SW 1271 (cell line): ENCODE data around the gene AMBN.
"Not testable (repeated sequence)": the region's sequence is repeated elsewhere in the genome, so short reads cannot be mapped to it uniquely, and the experiment has no call there.

Experiments
- DNase-seq, 2 experiments: peaks; one replicate each; lab custom pipeline; 2025; lab: John Stamatoyannopoulos, UW

The AMBN gene

GRCh38 chr4:70608324-70608723 lies 16.3 kb downstream of the AMBN start:
- no peak for DNase-seq

GRCh38 chr4:70613306-70614183 lies 21.5 kb downstream of the AMBN start:
- DNase-seq, result no peak

DNA sequence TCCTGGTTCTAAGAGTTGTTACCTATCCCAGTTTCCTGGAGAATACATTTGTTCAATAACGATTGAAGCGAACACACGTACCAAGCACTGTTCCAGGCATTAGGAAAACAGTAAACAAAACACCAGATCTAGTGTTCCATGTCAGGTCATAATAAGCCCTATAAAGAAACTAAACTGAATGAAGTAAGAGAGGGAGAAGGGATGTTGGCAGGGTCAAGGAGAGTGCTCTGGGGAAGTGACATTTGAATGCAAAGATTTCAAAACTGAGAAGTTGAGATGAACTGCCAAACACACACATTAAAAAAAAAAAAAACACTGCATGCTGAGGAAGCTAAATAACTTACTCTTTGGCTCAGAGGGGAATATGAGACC lies 22.1 kb downstream of the AMBN start:
- DNase-seq, result no peak

- DNase-seq, result no peak
Observed at GRCh38 chr4:70619288-70619687, 27.2 kb downstream of the AMBN start.

- no peak for DNase-seq
Observed at GRCh38 chr4:70619778-70620177, 27.7 kb downstream of the AMBN start.

- DNase-seq, result no peak
Observed at GRCh38 chr4:70623323-70623722, 31.3 kb downstream of the AMBN start.

DNA sequence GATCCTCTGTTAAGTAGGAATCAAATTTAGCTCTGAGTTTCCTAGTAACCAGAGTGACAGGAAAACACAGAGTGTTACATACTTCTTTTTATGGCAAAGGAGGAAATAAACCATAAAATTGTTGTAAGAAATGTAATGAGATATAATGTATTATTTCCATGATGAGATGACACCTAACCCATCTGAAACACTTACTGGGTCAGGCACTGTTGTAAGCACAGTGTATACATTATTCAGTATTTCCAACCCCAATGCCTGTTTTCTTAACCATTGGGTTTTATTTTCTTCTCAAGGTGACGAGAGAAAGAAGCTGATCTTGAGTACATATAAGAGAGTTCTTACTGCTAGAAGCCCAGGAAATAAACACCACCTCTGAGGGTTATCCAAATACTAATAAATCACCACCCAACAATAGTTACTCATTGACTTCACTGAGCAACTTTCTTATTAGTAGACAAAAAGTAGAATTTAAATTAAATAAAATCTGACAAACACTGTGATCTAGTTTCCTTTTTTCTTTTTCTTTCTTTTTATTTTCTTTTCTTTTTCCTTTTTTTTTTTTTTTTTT lies 32.3 kb downstream of the AMBN start:
- DNase-seq, result no peak

DNA sequence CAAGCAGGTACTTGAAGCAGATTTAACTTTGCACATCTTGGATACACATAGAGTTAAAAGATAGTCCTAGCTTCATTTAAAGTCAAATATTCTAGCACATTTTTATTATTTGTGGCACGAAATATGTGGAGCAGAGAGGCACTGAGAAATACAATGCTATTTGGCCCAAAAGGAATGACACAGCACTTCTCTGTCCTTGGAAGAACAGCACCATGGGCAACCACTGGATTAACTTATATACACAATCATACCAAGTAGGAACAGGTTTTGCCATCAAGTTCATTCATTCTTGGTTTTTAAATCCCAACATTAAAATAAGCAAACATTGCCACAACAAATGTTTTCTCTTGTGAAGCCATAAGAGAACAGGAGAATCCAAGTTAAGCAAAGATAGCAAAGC lies 35.6 kb downstream of the AMBN start:
- no peak for DNase-seq

- no peak for DNase-seq
Observed at GRCh38 chr4:70628444-70628843, 36.4 kb downstream of the AMBN start, which contains the start of gene ENAM. Gene ENAM (plus strand): TSS chr4:70628744. CDS start chr4:70629501, 757 bp downstream.

DNA sequence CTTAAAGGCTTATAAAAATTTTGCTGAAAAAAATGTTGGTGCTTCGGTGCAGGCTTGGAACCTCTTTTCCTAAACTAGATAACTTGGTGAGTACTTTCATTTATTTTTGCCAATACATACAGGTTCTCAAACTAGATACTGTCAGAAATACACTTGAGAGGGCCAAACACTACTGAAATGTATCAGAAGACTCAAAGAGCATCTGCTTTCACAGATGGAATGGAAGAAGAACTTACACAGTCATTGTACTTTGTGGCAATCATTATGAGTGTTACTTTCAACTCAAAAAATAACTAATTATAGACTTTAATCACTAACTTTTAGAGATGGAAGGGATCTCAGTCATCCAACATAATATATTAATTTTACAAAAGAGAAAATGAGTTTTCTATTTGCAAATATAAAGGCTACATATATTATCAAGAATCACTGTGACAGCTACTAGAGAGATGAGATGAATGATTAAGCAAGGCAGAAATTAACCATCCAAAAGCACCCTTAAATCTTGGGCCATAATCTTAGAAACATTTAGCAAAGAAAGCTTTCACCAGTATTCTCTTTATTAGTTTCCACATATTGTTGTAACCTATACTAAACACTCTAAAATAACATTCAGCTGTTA lies 37.5 kb downstream of the AMBN start:
- no peak for DNase-seq

- DNase-seq, result no peak
Observed at GRCh38 chr4:70630162-70630561, 38.1 kb downstream of the AMBN start.

- DNase-seq, result peak; percentile 3 to 62
Observed at GRCh38 chr4:70632028-70632427, 40.0 kb downstream of the AMBN start.

DNA sequence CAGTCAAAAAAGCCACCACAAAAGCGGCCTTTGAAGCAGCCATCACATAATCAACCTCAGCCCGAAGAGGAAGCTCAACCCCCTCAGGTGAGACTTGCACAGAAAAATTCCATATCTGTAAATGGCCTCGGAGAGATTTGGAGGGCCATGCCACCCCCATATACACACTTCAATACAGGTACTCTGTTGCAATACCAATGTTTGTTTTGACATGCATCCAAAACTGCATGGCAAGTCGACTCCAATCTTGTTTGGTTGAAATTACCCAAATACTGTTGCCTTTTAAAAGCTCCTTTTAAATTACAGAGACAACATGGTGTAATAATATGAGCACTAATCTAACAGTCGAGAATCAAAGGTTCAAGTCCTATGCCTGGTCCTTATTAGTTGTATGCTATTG lies 42.4 kb downstream of the AMBN start:
- DNase-seq, result no peak

DNA sequence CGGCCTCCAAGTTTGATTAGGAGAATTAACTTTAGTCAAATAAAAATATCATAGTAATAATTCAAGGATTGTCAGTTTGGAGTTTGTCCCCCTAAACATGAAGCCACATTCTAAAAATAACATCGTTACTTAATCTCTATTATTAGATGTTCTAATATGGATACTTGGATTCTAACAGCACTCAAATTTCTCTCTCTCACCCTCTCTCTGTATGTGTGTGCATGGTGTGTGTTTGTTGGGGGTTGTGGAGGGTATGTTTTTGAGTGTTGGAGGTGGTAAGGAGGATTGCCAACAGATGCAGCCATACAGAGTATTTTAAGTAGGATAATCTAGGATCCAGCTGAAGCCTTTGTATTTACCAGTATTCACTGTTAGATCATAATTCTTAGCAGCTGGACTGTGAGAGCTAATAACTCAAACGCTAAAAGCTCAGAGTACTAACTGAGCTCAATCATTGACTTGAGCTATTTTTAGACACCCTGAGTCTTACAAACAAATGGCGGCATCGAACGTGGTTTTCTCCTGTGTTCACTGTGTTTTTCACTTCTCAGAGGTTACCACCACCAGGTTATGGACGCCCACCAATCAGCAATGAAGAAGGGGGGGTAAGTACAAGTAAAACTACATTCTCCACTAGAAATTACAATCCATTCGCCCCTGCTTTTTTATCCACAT lies 45.3 kb downstream of the AMBN start:
- DNase-seq, result no peak

GRCh38 chr4:70640192-70640591 lies 48.1 kb downstream of the AMBN start:
- no peak for DNase-seq

GRCh38 chr4:70650741-70651140 lies 58.7 kb downstream of the AMBN start:
- not testable (repeated sequence) for DNase-seq

DNA sequence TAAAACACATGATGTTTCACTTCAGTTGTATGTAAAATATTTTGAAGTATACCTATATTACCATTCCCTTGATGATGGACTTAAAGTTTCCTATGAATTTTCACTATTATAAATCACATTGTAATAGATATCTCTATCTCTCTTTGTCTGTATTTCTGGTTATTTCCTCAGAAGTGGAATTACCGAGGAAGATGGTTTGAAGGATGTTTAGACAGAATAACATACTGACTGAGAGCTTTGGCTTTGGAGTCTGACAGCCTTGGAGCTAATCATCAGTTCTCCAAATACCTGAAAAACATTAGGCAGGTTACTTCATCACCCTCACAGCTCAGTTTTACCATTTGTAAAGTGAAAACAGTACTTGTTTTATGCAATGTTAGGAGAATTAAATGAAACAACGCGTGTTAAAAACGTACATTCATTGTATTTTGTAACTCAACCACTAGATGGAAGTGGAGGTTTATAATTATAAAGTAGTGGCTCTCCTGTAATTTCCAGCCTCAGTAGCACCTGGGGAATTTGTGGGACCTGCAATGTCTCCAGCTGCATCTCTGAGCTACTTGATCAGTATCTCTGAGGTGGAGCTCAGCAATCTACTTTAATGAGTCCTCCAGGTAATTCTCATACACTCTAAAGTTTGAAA lies 59.9 kb downstream of the AMBN start:
- peak in 1 of 2 experiments; percentile 34 for DNase-seq

- DNase-seq, result no peak
Observed at GRCh38 chr4:70654605-70655011, 62.6 kb downstream of the AMBN start.
